ENCODE measurements around the gene BRD3OS.

BRD3OS gene

GRCh38 chr9:134028575-134029247, 3.4 kb downstream of the BRD3OS start:
- no peak for DNase-seq
- intact Hi-C loops (cut with DNase I) = loop anchor here (5.0 kb wide), 1 partner anchor 39 kb away; the partner anchor contains the start of gene BRD3

- intact Hi-C loops (cut with DNase I) = loop anchor here (5.0 kb wide), 1 partner anchor 38 kb away; the partner anchor contains the start of gene BRD3
- DNase-seq = peak in 1 of 42 donors; percentile 2
These were observed 4.3 kb downstream of the BRD3OS start for GRCh38 chr9:134029248-134030226.

GRCh38 chr9:134030821-134031470, 5.7 kb downstream of the BRD3OS start:
- intact Hi-C loops (cut with DNase I) = no loop called here
- DNase-seq = no peak

GRCh38 chr9:134031783-134032182, 6.5 kb downstream of the BRD3OS start:
- intact Hi-C loops (cut with DNase I) = no loop called here
- DNase-seq = no peak

- DNase-seq = peak in 1 of 42 donors; percentile 4
These were observed 7.4 kb downstream of the BRD3OS start for GRCh38 chr9:134032456-134033222.

GRCh38 chr9:134033516-134034214, 8.4 kb downstream of the BRD3OS start:
- peak in 2 of 42 donors; percentile 2 for DNase-seq

More at GRCh38 chr9:134032456-134033222, 7.4 kb downstream of the BRD3OS start:
- intact Hi-C loops (cut with DNase I) = no loop called here

GRCh38 chr9:134034215-134035040, 9.1 kb downstream of the BRD3OS start:
- intact Hi-C loops (cut with DNase I) = no loop called here
- DNase-seq = peak in 2 of 42 donors; percentile 1 to 2

More at GRCh38 chr9:134033516-134034214, 8.4 kb downstream of the BRD3OS start:
- intact Hi-C loops (cut with DNase I) = no loop called here

- intact Hi-C loops (cut with DNase I) = no loop called here
- peak in 1 of 42 donors; percentile 13 for DNase-seq
These were observed 10.1 kb downstream of the BRD3OS start for GRCh38 chr9:134035041-134036039.

- intact Hi-C loops (cut with DNase I) = no loop called here
- peak in 1 of 42 donors; percentile 13 for DNase-seq
These were observed 10.8 kb downstream of the BRD3OS start for GRCh38 chr9:134036130-134036529.

- no peak for DNase-seq
- intact Hi-C loops (cut with DNase I) = no loop called here
These were observed 12.4 kb downstream of the BRD3OS start for GRCh38 chr9:134037641-134038040.

- DNase-seq = peak in 1 of 42 donors; percentile 19
- intact Hi-C loops (cut with DNase I) = no loop called here
These were observed 14.3 kb downstream of the BRD3OS start for GRCh38 chr9:134039386-134040175.

- intact Hi-C loops (cut with DNase I) = no loop called here
- DNase-seq = no peak
These were observed 14.9 kb downstream of the BRD3OS start for GRCh38 chr9:134040176-134040565.

- peak in 1 of 42 donors; percentile 48 for DNase-seq
These were observed 15.7 kb downstream of the BRD3OS start for GRCh38 chr9:134040781-134041648.

GRCh38 chr9:134041649-134041962, 16.3 kb downstream of the BRD3OS start:
- intact Hi-C loops (cut with DNase I) = no loop called here

More at GRCh38 chr9:134040781-134041648, 15.7 kb downstream of the BRD3OS start:
- intact Hi-C loops (cut with DNase I) = no loop called here

More at GRCh38 chr9:134041649-134041962, 16.3 kb downstream of the BRD3OS start:
- no peak for DNase-seq
